ENCODE results near the gene CCDC30.

The CCDC30 gene

GRCh38 chr1:42703888-42704464 lies 240.9 kb downstream of the CCDC30 start:
- DNase-seq: no peak

Measured in CD4-positive, alpha-beta T cell treated with Interleukin-10 for 1 hour (primary cell).